ENCODE data around the gene TNS3.

DNA sequence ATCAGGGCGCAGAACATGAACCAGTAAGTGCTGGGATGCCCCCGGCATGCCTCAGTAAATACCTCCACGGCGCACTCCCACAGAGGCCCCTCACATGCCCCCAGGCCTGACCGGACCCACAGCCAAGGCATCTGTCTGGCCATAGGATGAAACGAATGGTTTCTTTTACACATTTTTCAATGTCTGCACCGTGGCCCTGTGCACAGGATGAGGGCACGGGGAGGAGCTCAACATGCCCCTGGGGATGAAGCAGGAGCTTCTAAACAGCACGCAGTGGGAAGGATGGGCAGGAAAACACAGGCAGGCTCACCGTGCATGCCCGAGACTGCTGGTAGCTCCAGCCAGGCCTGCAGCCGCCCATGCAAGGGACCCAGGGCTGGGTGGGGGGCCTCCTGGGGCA is 283.3 kb downstream of the TNS3 start:
- TF ChIP-seq, protein P1, sequence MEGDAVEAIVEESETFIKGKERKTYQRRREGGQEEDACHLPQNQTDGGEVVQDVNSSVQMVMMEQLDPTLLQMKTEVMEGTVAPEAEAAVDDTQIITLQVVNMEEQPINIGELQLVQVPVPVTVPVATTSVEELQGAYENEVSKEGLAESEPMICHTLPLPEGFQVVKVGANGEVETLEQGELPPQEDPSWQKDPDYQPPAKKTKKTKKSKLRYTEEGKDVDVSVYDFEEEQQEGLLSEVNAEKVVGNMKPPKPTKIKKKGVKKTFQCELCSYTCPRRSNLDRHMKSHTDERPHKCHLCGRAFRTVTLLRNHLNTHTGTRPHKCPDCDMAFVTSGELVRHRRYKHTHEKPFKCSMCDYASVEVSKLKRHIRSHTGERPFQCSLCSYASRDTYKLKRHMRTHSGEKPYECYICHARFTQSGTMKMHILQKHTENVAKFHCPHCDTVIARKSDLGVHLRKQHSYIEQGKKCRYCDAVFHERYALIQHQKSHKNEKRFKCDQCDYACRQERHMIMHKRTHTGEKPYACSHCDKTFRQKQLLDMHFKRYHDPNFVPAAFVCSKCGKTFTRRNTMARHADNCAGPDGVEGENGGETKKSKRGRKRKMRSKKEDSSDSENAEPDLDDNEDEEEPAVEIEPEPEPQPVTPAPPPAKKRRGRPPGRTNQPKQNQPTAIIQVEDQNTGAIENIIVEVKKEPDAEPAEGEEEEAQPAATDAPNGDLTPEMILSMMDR (IDR thresholded peaks at IDR 0.05), result no peak
- TF ChIP-seq POLR2A (IDR thresholded peaks at IDR 0.05), result no peak

Data from uterus (tissue), 2 donors.